GM19324 (cell line): ENCODE results near the gene NAGPA.

Experiments
- ATAC-seq: cut with Tn5 transposase; IDR thresholded peaks from one replicate; pipeline ENCODE4 v1.9.1; 2021; ENCODE audit warnings: mild to moderate bottlenecking, moderate library complexity; ENCODE audit not compliant: unreplicated experiment, low FRiP score

NAGPA gene

DNA sequence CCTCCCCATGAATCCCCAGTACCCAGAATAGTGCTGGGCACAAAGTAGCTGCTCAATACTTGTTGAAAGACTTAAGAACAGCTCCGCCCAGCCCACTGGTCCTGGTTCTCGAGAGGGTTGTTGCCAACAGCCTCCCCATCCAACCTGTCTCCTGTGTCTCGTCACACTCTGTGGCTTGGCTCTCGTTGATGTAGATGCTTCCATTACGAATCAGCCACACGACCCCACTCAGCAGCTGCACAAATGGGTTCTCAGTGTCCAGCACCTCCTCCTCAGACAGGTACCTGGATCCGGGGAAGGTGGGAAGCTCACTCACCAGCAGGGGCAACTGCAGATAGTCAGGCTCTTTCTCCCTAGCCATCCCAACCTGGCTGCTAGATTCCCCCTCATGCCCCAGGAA is 2.1 kb downstream of the NAGPA start:
- no peak for ATAC-seq

DNA sequence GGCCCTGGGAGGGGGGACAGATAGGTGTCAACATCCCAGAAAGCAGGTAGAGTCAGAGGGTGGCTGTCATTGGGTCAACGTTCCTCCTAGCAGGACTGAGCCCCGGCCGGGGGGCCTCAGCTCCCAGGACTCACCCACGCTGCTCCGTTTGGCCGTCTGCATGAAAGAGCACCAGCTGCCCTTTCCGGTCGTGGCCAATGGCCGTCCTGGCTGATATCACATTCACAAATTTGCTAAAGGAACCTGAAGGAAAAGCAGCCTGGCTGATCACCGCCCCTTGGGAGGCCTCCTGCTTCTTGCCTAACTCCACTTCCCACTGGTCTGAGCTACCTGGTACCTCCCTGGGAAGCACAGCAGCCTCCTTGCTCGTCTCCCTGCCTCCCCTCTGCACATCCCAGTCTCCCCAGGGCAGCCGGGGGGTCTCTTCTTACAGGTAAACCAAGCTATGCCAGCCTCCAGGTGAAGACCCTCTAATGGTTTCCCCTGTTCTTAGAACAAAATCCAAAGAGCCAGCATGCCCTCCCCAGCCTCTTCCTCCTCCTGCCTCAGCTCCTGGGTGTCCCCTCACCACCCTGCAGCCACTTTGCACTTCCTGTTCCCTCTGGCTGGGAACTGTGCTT is 3.4 kb downstream of the NAGPA start:
- no peak for ATAC-seq

DNA sequence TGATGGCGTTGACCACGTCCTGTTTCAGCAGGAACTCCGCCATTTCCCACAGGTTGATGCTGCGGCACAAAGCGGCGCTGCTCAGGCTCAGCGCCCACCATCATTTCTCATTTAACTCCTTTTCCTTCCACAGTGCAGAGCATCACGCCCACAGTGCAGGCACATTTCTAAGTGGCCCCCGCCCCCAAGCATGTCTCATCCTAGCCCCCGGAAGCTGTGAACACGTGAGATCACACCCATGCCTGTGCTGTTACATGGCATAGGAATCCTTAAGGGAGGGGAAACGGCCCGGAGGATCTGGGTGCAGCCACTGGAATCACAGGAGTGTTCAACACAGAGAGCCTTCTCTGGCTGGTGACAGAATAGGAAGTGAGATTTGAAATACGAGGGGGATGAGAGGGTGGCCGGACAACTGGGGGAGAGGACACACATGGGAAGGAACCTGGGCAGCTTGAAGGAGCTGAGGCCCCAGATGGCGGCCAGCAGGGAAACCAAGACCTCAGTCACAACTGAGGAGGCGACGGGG is 4.7 kb downstream of the NAGPA start:
- no peak for ATAC-seq

DNA sequence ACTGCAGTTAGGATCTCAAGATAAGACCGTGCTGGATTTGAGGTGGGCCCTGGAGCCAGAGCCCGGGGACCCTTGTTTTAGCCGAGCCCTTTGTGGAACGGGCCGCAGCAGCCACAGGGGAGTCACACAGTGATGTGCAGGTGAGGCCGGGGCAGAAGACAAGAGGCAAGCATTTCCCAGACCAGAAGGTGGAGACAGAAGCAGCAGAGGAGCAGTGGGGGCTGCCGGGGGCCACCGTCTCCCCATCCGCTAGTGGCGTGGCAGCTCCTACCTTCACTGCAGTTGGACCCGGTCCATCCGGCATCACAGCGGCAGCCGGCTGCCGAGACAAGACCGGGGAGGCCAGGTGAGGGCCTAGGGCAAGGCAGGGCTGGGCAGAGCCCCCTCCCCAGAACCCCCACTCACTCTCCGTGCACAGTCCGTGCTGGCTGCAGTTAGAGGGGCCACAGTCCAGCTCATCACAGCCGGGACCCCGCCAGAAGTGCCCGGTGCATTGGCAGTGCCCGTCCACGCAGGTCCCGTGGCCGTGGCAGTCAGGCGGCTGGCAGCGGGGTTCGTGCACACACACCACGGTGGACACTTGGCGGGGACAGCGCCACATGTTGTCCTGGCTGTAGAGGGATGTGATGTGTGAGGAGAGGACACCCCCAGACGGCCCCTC is 6.0 kb downstream of the NAGPA start:
- ATAC-seq, result no peak

DNA sequence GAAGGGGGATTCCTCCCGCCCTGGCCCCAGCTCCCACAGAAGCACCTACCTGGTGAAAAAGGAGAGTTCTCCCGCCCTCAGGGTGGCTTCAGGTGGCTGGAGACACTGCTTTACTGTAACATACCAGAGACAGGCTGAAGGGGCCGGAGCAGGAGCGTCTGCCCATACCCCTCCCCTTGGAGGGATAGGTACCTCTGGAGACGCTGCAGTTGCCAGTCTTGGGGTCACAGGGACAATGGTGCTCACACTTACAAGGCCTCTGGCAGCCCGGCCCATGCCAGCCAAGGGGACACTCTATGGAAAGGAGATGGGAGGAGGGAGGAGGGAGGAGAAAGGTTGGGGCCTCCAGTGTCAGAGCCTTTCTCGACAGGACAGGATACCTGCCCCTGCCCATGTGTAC is 6.6 kb downstream of the NAGPA start:
- no peak for ATAC-seq

DNA sequence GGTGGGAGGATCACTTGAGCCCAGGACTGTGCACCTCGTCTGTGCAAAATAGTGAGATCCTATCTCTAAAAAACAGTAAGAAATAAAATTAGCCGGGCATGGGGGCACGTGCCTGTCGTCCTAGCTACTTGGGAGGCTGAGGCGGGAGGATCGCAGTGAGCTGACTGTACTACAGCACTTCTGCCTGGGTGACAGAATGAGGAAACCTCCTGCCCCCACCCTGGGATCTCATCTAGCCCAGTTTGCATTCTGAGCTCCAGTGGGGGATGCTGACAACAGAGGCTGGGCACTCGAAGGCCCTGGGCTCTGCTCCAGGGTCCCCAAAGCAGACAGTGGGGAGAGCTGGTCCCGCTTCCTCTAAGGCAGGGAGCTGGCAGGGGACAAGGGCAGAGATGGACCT is 7.1 kb downstream of the NAGPA start:
- no peak for ATAC-seq

DNA sequence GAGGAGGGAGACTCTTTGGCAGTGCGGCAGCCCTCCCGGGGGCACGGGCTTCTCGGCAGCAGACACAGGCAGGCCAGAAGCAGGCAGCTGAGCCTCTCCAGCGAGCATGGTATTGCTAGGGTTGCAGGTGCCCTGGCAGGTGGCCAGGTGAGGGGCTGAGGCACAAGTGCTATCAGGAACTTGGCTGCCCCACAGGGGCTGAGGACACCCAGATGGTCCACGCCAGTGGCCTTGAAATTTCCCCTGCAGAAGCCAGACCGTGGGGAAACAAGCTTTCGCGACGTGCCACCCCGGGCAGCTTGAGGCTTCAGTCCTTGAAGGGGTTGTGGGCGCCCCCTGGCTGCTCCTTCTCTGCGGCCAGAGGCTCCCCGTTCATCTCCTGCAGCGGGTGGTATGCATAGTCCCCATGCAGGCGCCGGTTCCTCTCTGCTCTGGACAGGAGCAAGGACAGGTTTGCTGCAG is 8.5 kb downstream of the NAGPA start:
- no peak for ATAC-seq

DNA sequence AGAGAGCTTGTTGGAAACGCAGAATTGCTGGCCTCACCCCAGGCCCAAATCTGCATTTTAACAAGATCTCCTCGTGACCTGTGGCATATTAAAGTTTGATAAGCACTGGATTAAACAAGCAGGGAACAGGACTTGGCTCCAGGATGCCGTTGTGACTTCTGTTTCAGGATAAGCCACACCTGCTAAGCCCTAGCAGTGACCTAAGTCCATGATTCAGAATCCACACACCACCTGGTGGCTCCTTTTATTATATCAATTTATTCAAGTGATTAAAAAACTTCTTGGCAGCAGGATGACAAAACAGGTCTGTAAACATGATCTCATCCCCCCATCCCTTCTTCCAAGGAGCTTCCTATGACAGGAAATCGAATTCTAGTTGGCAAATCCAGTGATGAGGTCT is 9.1 kb downstream of the NAGPA start:
- ATAC-seq, result no peak

DNA sequence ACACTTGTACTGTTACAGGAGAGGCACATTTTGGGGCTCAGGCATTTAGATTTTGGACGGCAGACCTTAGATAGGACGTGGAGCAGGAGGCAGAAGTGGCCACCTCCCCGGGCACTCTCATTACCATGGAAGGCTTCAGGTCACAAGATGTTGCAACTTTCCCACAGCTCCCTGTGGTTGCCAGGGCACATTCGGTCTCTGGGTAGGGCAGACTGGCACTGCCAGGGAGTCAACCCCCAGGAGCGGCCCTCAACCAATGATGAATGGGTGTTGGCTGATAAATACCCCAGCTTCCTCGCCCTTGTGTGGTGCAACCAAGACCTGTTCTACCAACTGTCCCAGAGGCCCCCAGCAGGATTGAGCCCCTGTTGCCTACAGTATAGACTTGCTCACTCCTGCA is 11.2 kb downstream of the NAGPA start:
- ATAC-seq, result no peak

DNA sequence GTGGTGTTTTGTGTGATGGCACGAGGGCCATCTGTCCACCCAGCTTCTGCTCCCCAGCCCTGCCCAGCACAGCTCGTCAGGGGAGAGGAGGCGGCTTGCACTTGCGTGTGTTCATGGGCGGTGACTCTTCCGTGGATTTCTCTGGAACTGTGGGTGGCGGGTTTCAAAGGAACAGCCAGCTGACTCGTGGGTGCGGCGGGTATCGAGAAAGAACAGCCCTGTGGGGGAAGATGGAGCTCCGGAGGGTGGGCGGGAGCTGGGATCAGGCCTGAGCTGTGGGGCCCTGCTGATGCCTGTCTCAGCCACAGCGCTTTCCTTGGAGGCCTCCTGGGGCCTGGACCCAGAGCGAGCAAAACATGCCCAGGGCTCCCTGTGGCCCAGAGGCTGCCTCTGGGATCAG is 13.2 kb downstream of the NAGPA start:
- no peak for ATAC-seq

DNA sequence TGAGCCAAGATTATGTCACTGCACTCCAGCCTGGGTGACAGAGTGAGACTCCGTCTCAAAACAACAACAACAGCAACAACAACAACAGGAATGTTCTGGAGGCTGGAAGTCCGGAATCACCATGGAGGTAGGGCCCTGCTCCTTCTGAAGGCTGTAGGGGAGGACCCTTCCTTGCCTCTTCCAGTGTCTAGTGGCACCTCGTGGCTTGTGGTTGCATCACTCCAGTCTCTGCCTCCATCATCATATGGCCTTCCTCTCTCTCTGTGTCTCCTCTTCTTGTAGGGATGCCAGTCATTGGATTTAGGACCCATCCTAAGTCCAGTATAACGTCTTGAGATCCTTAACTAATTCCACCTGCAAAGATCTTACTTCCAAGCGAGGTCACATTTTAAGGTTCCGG is 14.0 kb downstream of the NAGPA start:
- no peak for ATAC-seq

DNA sequence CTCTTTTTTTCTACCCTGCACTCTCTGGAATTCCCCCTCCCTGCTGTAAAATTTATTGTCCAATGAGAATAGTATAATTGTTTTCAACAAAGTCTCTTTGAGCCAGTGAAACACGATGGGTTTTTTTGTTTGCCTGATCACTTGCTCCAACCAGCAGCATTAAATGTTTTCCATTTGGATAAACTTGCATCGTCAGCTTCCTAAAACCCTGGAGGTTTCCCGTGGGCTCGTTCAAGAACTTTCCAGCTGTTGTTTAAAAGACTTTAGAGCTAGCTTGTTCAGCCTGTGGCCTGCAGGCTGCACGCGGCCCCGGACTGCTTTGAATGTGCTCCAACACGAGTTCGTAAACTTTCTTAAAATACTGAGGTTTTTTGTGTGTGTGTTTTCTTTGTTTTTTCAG is 14.9 kb downstream of the NAGPA start:
- no peak for ATAC-seq

DNA sequence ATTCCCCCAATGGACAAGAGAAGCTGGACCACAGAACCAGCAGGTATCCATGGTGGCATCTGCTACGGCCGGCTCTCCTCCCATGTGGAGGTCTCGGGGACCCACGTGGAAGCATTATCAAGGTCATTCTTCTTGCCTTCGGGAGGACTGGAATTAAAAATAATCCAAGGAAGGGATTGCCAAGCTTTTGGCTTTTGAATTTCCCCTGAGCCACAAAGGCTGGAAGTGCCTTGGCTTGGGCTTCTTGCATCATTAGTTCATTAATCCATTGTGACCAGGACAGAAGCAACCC is 16.1 kb downstream of the NAGPA start:
- ATAC-seq, result no peak

DNA sequence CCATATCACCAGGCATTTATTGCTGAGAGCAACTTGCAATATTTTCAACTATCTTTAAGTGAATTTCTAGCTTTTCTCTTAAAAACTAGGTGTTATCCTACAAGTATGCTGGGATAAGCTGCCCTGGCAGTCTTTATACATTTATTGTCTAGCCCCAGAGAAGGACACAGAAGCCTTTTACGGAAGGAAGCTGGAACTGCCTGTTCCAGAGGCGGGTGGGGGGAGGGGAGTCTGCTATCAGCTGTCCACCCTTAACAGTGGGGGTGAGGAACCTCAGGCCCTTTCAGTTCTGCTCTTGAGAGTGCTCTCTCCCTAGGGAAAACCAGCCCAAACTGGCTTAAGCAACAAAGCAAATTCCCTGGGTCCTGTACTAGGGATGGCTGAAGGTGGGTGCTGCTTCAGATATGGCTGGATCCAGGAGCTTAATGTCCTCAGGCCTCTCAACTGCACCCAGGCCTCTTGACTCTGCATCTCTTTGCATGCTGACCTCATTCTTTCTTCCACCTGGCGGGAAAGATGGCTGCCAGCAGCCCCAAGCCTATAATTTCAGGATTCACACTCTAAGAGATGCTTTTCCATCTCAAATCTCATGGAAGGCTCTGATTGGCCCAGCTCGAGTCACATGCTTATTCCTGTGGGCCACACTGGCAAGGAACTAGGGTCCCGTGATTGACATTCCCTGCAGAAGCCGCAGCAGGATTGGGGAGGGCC is 16.6 kb downstream of the NAGPA start:
- ATAC-seq, result no peak

DNA sequence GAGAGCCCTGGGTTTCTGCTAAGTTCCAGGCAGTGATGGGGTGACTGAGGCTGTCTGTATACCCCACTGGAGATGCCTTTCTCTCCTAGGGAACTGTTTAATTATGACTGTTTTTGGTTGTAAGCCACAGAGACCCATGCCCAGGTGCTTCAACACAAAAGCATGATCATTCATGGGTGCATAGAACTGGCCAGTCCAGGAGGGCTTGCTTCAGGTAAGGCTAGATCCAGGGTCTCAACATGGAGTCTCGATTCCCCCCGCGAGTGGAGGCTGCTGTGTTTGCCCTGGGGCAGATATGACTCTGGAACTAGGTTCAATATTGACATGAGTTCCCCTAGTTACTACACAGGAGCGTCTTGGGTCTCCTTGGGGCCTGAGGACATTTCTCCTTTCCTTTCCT is 17.8 kb downstream of the NAGPA start:
- no peak for ATAC-seq

DNA sequence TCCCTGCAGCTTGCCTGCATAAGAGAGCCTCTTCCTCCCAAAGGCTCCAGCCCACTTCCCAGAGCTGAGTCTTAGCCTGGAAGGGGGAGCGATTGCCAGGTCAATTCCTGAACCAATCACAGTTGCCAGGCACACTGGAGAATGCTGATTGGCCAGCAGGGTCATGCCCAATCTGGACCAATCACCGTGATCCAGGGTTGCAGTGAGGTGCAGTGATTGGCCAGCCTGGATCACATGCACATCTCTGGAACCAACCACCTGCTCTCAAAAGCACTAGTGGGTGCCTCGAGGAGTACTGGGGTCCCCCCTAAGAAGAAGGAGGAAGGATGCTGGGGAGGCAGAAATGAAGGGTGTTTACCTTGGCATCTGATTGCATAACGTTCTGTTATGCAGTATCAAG is 18.4 kb downstream of the NAGPA start:
- ATAC-seq, result no peak

DNA sequence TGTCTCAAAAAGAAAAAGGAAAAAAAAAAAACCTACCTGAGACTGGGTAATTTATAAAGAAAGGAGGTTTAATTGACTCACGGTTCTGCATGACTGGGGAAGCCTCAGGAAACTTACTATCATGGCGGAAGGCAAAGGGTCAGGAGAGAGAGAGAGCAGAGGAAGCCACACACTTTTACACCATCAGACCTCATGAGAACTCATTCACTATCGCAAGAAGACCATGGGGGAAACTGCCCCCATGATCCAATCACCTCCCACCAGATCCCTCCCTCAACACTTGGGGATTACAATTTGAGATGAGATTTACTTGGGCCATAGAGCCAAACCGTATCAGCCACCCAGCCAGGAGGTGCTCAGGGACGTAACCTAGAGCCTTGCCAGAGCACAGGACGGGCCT is 20.8 kb downstream of the NAGPA start:
- no peak for ATAC-seq

DNA sequence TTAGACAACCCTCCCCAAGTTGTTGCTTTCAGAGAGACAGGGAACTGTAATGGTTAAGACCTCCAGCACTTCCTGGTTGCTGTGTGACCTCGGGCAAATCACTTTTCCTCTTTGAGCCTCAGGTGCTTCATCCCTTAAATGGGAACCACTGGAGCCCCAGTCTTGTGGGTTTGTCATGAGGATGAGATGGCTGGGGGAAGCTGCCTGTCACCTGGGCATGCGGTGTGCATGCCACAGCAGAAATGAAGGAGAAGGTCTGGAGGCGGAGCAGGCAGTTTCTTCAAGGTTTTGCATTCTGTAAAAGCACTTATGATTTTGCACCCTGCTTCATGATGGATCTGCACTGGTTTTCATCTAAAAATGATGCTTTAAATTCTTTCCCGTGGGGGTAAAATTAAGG is 22.1 kb downstream of the NAGPA start:
- no peak for ATAC-seq

DNA sequence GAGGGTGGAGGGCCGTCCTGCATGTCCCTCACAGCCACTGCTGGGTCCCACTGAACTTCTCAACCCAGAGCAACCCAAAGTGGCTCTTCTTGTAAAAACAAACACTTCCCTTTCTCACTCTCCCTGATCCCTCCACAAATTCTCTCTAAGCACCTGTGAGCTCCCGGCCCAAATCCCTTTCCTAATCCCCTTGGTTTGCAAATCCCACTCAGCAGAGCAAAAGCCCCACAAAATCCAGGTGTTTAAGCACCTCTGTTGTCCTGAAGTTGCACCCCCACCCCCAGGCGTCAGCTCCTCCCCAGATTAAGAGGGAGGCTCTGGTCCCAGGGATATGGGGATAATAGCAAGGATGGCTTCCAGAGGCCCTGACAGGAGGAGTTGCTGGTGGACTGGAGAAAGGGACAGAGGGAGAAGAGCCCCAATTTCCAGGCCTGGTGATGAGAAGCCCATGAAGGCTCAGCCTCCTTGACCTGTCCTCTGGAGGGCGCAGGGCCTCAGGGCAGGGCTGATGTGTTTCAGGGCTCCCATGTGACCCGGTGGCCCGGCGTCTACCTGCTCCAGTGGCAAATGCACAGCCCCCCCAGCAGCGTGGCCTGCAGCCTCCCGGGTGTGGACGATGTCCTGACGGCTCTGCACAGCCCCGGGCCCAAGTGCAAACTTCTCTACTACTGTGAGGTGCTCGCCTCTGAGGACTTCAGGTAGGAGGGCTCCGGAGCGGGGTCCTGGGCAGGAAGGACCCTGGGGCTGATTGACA is 23.0 kb downstream of the NAGPA start:
- ATAC-seq, result no peak

DNA sequence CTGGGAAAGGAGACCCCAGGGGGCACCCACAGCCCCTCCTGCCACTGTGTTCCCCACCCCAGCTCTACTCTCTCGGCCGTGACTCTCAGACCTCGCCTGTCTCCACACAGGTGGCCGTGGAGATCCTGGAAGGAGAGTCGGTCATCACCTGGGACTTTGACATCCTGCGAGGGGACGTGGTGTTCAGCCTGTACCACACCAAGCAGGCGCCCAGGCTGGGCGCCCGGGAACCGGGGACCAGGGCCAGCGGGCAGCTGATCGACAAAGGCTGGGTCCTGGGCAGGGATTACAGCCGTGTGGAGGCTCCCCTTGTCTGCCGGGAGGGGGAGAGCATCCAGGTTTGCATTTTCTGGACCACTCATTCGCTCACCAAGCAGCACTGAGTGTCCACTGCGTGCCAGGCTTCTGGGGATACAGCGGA is 25.4 kb downstream of the NAGPA start:
- ATAC-seq, result no peak

DNA sequence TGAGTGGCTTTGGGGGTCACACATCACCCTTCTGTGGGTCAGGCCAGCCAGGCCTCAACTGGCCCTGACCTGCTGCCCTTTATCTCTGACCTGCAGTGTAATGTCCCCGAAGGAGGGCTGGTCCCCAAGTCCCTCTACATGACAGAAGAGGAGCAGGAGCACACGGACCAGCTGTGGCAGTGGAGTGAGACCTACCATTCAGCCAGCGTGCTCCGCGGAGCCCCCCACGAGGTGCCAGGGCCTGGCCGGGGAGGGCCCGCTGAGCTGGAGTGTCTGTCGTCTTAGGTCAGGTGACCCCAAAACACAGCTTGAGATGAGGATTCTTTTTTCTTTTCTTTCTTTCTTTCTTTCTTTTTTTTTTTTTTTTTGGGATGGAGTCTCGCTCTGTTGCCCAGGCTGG is 26.5 kb downstream of the NAGPA start:
- ATAC-seq, result no peak
